ENCODE measurements around the gene R3HDML. TPM values are rescaled to one million over a fixed set of nuclear protein-coding genes. Genes with fewer than 3 reads are reported as not detected.

The R3HDML gene
- total RNA-seq, 1 donor from 2014 or later = not detected

- Mint-ChIP-seq H3K9me3 (no peaks in the 10 kb centered on the region), H3K4me1 (no peaks in the 10 kb centered on the region), H3K4me3 (no peak overlapping the region), H3K36me3 (no peaks in the 10 kb centered on the region), H3K27me3 (ENCODE audit: low read depth) (peaks cover 30% of the 10 kb centered on the region), H3K27ac (peak overlapping the region; percentile 62)
- TF ChIP-seq CTCF (IDR thresholded peaks at IDR 0.05; ENCODE audit: unreplicated experiment) = no peak
- DNase-seq (ENCODE audit: low spot score in 2 of 2, unreplicated experiment in 2 of 2) = no peak
Observed at GRCh38 chr20:44394702-44395460, 58.0 kb downstream of the R3HDML start.

- no peaks in the 10 kb centered on the region for H3K36me3 Mint-ChIP-seq
- peaks cover 25% of the 10 kb centered on the region for H3K27me3 Mint-ChIP-seq (ENCODE audit: low read depth)
- no peak for TF ChIP-seq CTCF (IDR thresholded peaks at IDR 0.05; ENCODE audit: unreplicated experiment)
- no peak overlapping the region for H3K27ac Mint-ChIP-seq
- H3K4me1 Mint-ChIP-seq = no peaks in the 10 kb centered on the region
- H3K9me3 Mint-ChIP-seq = no peaks in the 10 kb centered on the region
- no peak for DNase-seq (ENCODE audit: low spot score in 2 of 2, unreplicated experiment in 2 of 2)
- H3K4me3 Mint-ChIP-seq = no peak overlapping the region
Observed at GRCh38 chr20:44395461-44396340, 58.9 kb downstream of the R3HDML start.

- H3K9me3 Mint-ChIP-seq = no peaks in the 10 kb centered on the region
- no peak overlapping the region for H3K27ac Mint-ChIP-seq
- no peak for TF ChIP-seq CTCF (IDR thresholded peaks at IDR 0.05; ENCODE audit: unreplicated experiment)
- H3K36me3 Mint-ChIP-seq = no peaks in the 10 kb centered on the region
- no peaks in the 10 kb centered on the region for H3K4me1 Mint-ChIP-seq
- H3K4me3 Mint-ChIP-seq = no peak overlapping the region
- H3K27me3 Mint-ChIP-seq (ENCODE audit: low read depth) = peaks cover 21% of the 10 kb centered on the region
- DNase-seq (ENCODE audit: low spot score in 2 of 2, unreplicated experiment in 2 of 2) = no peak
Observed at GRCh38 chr20:44396369-44397130, 59.7 kb downstream of the R3HDML start.

- no peaks in the 10 kb centered on the region for H3K36me3 Mint-ChIP-seq
- no peak overlapping the region for H3K27ac Mint-ChIP-seq
- no peak for DNase-seq (ENCODE audit: low spot score in 2 of 2, unreplicated experiment in 2 of 2)
- no peaks in the 10 kb centered on the region for H3K4me1 Mint-ChIP-seq
- no peak for TF ChIP-seq CTCF (IDR thresholded peaks at IDR 0.05; ENCODE audit: unreplicated experiment)
- H3K27me3 Mint-ChIP-seq (ENCODE audit: low read depth) = peaks cover 21% of the 10 kb centered on the region
- H3K4me3 Mint-ChIP-seq = no peak overlapping the region
- H3K9me3 Mint-ChIP-seq = no peaks in the 10 kb centered on the region
Observed at GRCh38 chr20:44398335-44398734, 61.5 kb downstream of the R3HDML start.

GRCh38 chr20:44399446-44399845 lies 62.6 kb downstream of the R3HDML start:
- no peak overlapping the region for H3K4me3 Mint-ChIP-seq
- no peaks in the 10 kb centered on the region for H3K4me1 Mint-ChIP-seq
- H3K27ac Mint-ChIP-seq = no peak overlapping the region
- no peak for TF ChIP-seq CTCF (IDR thresholded peaks at IDR 0.05; ENCODE audit: unreplicated experiment)
- no peaks in the 10 kb centered on the region for H3K9me3 Mint-ChIP-seq
- no peak for DNase-seq (ENCODE audit: low spot score in 2 of 2, unreplicated experiment in 2 of 2)
- H3K36me3 Mint-ChIP-seq = no peaks in the 10 kb centered on the region
- peaks cover 21% of the 10 kb centered on the region for H3K27me3 Mint-ChIP-seq (ENCODE audit: low read depth)

Measured in mesothelial cell of epicardium (in vitro differentiated cells).